PC-3 (cell line): ENCODE measurements around the gene PLK3.

Experiments used
- EZH2 ChIP-seq: fragments of 300-600 bp; sonication (generic); IDR thresholded peaks from one replicate; pipeline ENCODE4 v1.6.1; 2017; ENCODE audit warnings: antibody characterized with exemption, mild to moderate bottlenecking, low read length; ENCODE audit not compliant: unreplicated experiment
- TF ChIP-seq, protein P1 (sequence below): fragments of 300-600 bp; sonication (generic); conservative IDR thresholded peaks from 2 replicates; pipeline ENCODE4 v1.5.1; 2017; ENCODE audit warnings: antibody characterized with exemption, low read depth, mild to moderate bottlenecking, low read length

DNA sequence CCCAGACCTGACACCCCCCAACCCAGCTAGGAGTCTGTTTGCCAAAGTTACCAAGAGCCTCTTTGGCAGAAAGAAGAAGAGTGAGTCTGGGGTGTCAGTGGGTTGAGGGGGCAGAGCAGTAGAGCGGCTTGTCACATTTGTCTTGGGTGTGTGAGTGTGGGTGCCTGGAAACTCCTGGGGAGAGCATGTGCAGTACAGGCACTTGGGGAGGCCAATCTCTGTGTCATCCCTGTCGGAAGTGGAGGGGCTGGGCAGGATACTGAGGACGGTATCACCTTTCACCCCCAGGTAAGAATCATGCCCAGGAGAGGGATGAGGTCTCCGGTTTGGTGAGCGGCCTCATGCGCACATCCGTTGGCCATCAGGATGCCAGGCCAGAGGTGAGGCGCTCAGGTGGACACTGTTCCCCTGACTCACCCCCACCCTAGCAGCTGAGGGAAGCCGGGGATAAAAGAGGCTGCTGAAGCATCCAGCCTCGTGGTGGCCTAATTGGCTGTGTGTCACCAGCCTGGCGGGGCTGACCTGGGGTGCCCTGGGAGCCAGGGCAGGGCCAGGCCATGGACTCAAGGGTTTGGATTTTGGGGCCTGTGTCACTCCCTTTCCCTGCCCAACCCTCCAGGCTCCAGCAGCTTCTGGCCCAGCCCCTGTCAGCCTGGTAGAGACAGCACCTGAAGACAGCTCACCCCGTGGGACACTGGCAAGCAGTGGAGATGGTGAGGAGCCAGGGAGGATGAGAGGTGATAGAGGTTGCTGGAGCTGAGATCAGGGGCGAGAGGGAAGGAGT is 3.3 kb downstream of the PLK3 start:
- TF ChIP-seq, protein P1, sequence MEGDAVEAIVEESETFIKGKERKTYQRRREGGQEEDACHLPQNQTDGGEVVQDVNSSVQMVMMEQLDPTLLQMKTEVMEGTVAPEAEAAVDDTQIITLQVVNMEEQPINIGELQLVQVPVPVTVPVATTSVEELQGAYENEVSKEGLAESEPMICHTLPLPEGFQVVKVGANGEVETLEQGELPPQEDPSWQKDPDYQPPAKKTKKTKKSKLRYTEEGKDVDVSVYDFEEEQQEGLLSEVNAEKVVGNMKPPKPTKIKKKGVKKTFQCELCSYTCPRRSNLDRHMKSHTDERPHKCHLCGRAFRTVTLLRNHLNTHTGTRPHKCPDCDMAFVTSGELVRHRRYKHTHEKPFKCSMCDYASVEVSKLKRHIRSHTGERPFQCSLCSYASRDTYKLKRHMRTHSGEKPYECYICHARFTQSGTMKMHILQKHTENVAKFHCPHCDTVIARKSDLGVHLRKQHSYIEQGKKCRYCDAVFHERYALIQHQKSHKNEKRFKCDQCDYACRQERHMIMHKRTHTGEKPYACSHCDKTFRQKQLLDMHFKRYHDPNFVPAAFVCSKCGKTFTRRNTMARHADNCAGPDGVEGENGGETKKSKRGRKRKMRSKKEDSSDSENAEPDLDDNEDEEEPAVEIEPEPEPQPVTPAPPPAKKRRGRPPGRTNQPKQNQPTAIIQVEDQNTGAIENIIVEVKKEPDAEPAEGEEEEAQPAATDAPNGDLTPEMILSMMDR, result no peak
- no peak for TF ChIP-seq EZH2
